HG02981 (cell line): ENCODE measurements around the gene NSDHL.

Source experiments
- ATAC-seq: cut with Tn5 transposase; IDR thresholded peaks from one replicate; pipeline ENCODE4 v1.9.1; 2021; ENCODE audit warnings: mild to moderate bottlenecking, moderate library complexity; ENCODE audit not compliant: unreplicated experiment

NSDHL gene

GRCh38 chrX:152843852-152844251 lies 13.0 kb downstream of the NSDHL start:
- ATAC-seq: no peak

- no peak for ATAC-seq
Observed at GRCh38 chrX:152844256-152844655, 13.4 kb downstream of the NSDHL start.

GRCh38 chrX:152845618-152846240 lies 14.9 kb downstream of the NSDHL start:
- ATAC-seq: no peak

DNA sequence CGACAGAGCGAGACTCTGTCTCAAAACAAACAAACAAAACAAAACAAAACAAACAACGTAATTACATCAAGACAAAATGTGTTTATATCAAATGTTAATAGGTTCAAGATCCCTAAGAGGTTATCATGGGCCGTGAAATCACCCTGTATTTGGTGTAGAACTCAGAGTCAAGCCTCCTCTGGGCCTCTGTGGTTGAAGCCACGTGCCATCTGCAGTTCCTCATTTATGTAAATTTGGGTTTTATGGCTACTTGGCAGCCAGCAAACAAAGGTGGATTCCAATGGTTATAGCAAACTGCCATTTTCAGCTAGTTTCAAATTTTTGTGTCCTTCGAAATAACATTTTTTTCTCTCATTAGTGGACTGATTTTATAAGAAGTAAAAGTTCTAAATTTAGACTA lies 16.4 kb downstream of the NSDHL start:
- ATAC-seq: no peak

- no peak for ATAC-seq
Observed at GRCh38 chrX:152850465-152850864, 19.6 kb downstream of the NSDHL start.

GRCh38 chrX:152853986-152854385 lies 23.1 kb downstream of the NSDHL start:
- no peak for ATAC-seq

DNA sequence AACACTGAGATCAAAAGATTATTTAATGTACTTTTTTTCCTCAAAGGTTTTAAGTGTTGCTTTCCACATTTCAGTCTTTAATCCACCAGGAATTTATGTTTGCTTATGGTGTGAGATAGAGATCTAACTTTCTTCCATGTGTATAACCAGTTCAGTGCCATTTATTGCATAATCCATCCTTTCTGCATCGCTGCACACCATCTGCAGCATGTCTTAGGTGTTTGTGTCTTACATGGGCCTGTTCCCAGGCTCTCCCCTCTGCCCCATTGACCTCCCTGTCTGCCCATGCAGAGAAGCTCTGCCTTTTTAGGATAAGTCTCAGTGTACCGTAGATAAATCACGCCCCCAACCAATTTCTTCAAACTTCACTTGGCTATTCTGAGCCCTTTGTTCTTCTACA lies 30.3 kb downstream of the NSDHL start:
- no peak for ATAC-seq

GRCh38 chrX:152861826-152862225 lies 31.0 kb downstream of the NSDHL start:
- ATAC-seq: no peak

- ATAC-seq: no peak
Observed at GRCh38 chrX:152865232-152865920, 34.5 kb downstream of the NSDHL start.

DNA sequence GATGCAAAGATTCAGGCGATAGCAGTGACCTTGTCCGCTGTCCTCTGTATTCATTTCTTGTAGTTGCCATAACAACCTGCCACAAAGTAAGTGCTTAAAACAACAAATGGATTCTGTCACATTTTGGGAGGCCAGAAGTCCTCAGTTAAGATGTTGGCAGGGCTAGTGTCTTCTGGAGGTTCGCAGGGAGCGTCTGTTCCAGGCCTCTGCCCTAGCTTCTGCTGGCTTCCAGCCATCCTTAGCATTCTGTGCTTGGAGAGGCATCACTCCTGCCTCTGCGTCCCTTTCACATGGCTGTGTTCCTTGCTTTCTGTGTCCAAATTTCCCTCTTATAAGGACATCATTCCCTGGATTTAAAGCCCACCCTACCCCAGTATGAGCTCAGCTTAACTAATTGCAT lies 35.5 kb downstream of the NSDHL start:
- ATAC-seq: no peak

- no peak for ATAC-seq
Observed at GRCh38 chrX:152869972-152870371, 39.1 kb downstream of the NSDHL start.

GRCh38 chrX:152871260-152871659 lies 40.4 kb downstream of the NSDHL start:
- no peak for ATAC-seq

- no peak for ATAC-seq
Observed at GRCh38 chrX:152872522-152872921, 41.7 kb downstream of the NSDHL start.

- no peak for ATAC-seq
Observed at GRCh38 chrX:152873361-152873760, 42.5 kb downstream of the NSDHL start.

- ATAC-seq: no peak
Observed at GRCh38 chrX:152876931-152877840, 46.3 kb downstream of the NSDHL start.

- no peak for ATAC-seq
Observed at GRCh38 chrX:152878976-152879755, 48.3 kb downstream of the NSDHL start.

DNA sequence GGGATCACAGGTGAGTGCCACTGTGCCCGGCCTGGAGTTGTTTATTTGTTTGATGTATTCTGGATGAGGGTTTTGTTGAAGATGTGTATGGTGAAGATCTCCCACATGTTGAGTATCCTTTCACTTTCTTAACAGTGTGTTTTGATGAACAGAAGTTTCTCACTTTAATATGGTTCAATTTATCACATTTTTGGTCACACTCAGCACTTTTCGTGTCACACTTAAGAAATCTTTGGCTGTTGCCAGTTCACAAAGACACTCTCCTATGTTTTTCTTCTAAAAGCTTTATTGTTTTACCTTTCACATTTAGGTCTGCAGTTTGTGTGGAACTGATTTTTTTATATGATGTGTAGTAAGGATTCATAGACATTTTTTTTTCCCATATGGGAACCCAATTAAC lies 50.4 kb downstream of the NSDHL start:
- no peak for ATAC-seq

DNA sequence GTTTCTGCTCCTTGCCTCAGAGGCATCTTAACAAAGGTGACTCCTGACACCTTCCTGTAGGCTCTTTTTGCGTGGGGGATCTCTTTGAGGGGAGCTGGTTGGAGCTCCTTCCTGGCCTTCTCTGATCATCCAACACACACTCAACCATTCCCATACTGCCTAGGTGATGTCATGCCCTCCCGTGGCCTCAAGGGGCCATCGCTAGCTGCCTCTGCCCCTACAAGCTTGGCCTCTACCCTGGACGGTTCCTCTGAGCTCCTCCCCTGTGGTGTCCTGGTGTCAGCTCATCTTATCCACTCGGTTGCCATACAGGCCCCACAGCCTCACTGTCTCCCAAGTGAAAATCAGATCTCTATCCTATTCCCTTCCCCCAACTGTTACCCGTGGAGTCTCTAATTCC lies 53.3 kb downstream of the NSDHL start:
- ATAC-seq: no peak

DNA sequence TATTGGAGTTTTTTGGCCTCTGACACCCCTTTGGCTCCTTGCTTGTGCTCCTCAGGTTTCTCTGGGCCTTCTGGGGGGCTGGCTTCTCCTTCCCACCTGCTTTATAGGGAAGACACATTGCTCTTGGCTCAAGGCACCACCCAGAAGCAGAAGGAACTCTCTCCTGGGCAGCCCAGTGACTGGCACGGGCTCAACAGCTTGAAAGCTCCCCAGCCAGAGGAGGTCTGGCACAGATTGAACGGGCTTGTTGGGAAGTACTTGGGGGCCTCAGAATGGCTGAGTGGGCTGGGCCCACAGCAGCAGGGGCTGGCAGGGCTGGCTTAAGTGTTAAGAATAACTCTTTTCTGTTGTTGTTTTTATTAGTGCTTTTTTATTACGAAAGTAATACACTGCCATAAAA lies 55.9 kb downstream of the NSDHL start:
- ATAC-seq: no peak

GRCh38 chrX:152892499-152892898 lies 61.6 kb downstream of the NSDHL start:
- ATAC-seq: no peak
